PC-3 (cell line): ENCODE data around the gene SYNPO. TPM values are rescaled to one million over a fixed set of nuclear protein-coding genes. Genes with fewer than 3 reads are reported as not detected.

Experiments used
- ATAC-seq: fragments of 200-7000 bp; cut with Tn5 transposase; 2 replicates; pipeline ENCODE4 v1.9.1; 2020; ENCODE audit warnings: mild to moderate bottlenecking, moderate library complexity
- BruUV-seq: library from RNA; stranded (reverse); fragments of 400-500 nt; replicated peaks from 2 replicates; lab custom pipeline; 2021; lab: Mats Ljungman, UMichigan
- CTCF ChIA-PET: fragments of 300-600 bp; sonication (Branson Sonifier 250); formaldehyde crosslinking; loops from one replicate; lab custom pipeline; 2022; ENCODE audit warnings: antibody characterized with exemption; lab: Charles Lee
- POLR2A ChIA-PET: fragments of 300-600 bp; sonication (Branson Sonifier 250); formaldehyde crosslinking; loops from one replicate; lab custom pipeline; 2022; ENCODE audit warnings: antibody characterized with exemption; ENCODE audit not compliant: unreplicated experiment; lab: Charles Lee
- DNase-seq: peaks from one replicate; pipeline ENCODE4 v3.0.0-alpha.2; 2015
- H2AFZ ChIP-seq: fragments of 300-600 bp; sonication (generic); 2 replicates; pipeline ENCODE4 v1.6.0; 2016; ENCODE audit warnings: antibody characterized with exemption, low read length
- H3F3A ChIP-seq: fragments of 300-600 bp; sonication (generic); one replicate; pipeline ENCODE4 v1.6.0; 2017; ENCODE audit warnings: antibody characterized with exemption, low read length, control low read depth, mild to moderate bottlenecking; ENCODE audit not compliant: unreplicated experiment
- H3K27ac ChIP-seq: fragments of 300-600 bp; sonication (generic); 2 replicates; pipeline ENCODE4 v1.5.1; 2016; ENCODE audit warnings: mild to moderate bottlenecking, low read length
- H3K27me3 ChIP-seq: fragments of 300-600 bp; sonication (generic); 2 replicates; pipeline ENCODE4 v1.6.1; 2016; ENCODE audit warnings: low read length, mixed read lengths
- H3K36me3 ChIP-seq: fragments of 300-600 bp; sonication (generic); 2 replicates; pipeline ENCODE4 v1.6.1; 2016; ENCODE audit warnings: low read depth, mixed run types, low read length, mixed read lengths
- H3K4me1 ChIP-seq: fragments of 300-600 bp; sonication (generic); 2 replicates; pipeline ENCODE4 v1.5.1; 2016; ENCODE audit warnings: low read length; ENCODE audit not compliant: insufficient read depth
- H3K4me2 ChIP-seq: fragments of 300-600 bp; sonication (generic); 2 replicates; pipeline ENCODE4 v1.6.0; 2016; ENCODE audit warnings: low read length
- H3K4me3 ChIP-seq: fragments of 300-600 bp; sonication (generic); 2 replicates; pipeline ENCODE4 v1.5.1; 2016; ENCODE audit warnings: mild to moderate bottlenecking, low read length, mixed read lengths
- H3K79me2 ChIP-seq: fragments of 300-600 bp; sonication (generic); 2 replicates; pipeline ENCODE4 v1.6.1; 2017; ENCODE audit warnings: low read length, mixed read lengths
- H3K9ac ChIP-seq: fragments of 300-600 bp; sonication (generic); 2 replicates; pipeline ENCODE4 v1.6.0; 2016; ENCODE audit warnings: mild to moderate bottlenecking, low read length
- H3K9me2 ChIP-seq: fragments of 300-600 bp; sonication (generic); replicated peaks from 2 replicates; pipeline ENCODE4 v1.6.1; 2016; ENCODE audit warnings: mixed run types, low read length, mixed read lengths
- H3K9me3 ChIP-seq: fragments of 300-600 bp; sonication (generic); 2 replicates; pipeline ENCODE4 v1.6.1; 2016; ENCODE audit warnings: low read length, mixed read lengths
- H4K20me1 ChIP-seq: fragments of 300-600 bp; sonication (generic); 2 replicates; pipeline ENCODE4 v1.6.1; 2016; ENCODE audit warnings: low read length, mixed read lengths
- CTCF ChIP-seq: fragments of 300-600 bp; sonication (generic); conservative IDR thresholded peaks from 2 replicates; pipeline ENCODE4 v1.5.1; 2017; ENCODE audit warnings: antibody characterized with exemption, low read depth, mild to moderate bottlenecking, low read length
- EZH2 ChIP-seq: fragments of 300-600 bp; sonication (generic); IDR thresholded peaks from one replicate; pipeline ENCODE4 v1.6.1; 2017; ENCODE audit warnings: antibody characterized with exemption, mild to moderate bottlenecking, low read length; ENCODE audit not compliant: unreplicated experiment
- EZH2phosphoT487 ChIP-seq: fragments of 300-600 bp; sonication (generic); IDR thresholded peaks from 2 replicates; pipeline ENCODE4 v1.6.1; 2018; ENCODE audit warnings: mild to moderate bottlenecking, antibody characterized with exemption, low read length, borderline replicate concordance
- intact Hi-C: fragments of 100-400 bp; cut with micrococcal nuclease; formaldehyde crosslinking; loops from 2 replicates; pipeline ENCODE4 v1.9.0; 2023
- total RNA-seq: library from RNA; depleted of rRNA; stranded (reverse); fragments of >200 nt; gene quantifications from 2 replicates; pipeline ENCODE4 v1.2.3, GENCODE V29; 2014

Gene SYNPO
- total RNA-seq, 1 experiment from 2014 or later, result 5.3 TPM

GRCh38 chr5:150593593-150593992, 46.9 kb upstream of the SYNPO start:
- CTCF ChIA-PET, result no interaction called here

GRCh38 chr5:150593996-150594395, 46.5 kb upstream of the SYNPO start:
- ChIA-PET CTCF (no interaction called here), POLR2A (no interaction called here)
- TF ChIP-seq CTCF (no peak), EZH2 (no peak), EZH2phosphoT487 (no peak)
- no TSS peak for BruUV-seq
- ATAC-seq (no peak), DNase-seq (no peak)
- H4K20me1 ChIP-seq, result no peaks in the 10 kb centered on the region
- no peak overlapping the region for H3K4me3 ChIP-seq
- no peak overlapping the region for H3K4me2 ChIP-seq
- intact Hi-C loops, result no loop called here
- H3K9me3 ChIP-seq, result no peaks in the 10 kb centered on the region
- no peaks in the 10 kb centered on the region for H3K9me2 ChIP-seq
- H3K79me2 ChIP-seq, result no peaks in the 10 kb centered on the region
- no peak overlapping the region for H3K27ac ChIP-seq
- H2AFZ ChIP-seq, result no peak overlapping the region
- H3K36me3 ChIP-seq, result no peaks in the 10 kb centered on the region
- no peaks in the 10 kb centered on the region for H3F3A ChIP-seq
- H3K9ac ChIP-seq, result no peak overlapping the region
- H3K27me3 ChIP-seq, result no peaks in the 10 kb centered on the region
- H3K4me1 ChIP-seq, result no peaks in the 10 kb centered on the region

More at GRCh38 chr5:150593593-150593992, 46.9 kb upstream of the SYNPO start:
- POLR2A ChIA-PET, result no interaction called here
- intact Hi-C loops, result no loop called here
- no peaks in the 10 kb centered on the region for H3K4me1 ChIP-seq
- H3K4me3 ChIP-seq, result no peak overlapping the region
- no peak for DNase-seq
- H4K20me1 ChIP-seq, result no peaks in the 10 kb centered on the region
- H3F3A ChIP-seq, result no peaks in the 10 kb centered on the region
- H3K9me3 ChIP-seq, result no peaks in the 10 kb centered on the region
- no peak overlapping the region for H3K4me2 ChIP-seq
- H3K27ac ChIP-seq, result no peak overlapping the region
- H3K27me3 ChIP-seq, result no peaks in the 10 kb centered on the region
- no peak for ATAC-seq
- H2AFZ ChIP-seq, result no peak overlapping the region
- no peak for TF ChIP-seq EZH2phosphoT487
- no peak for TF ChIP-seq CTCF
- TF ChIP-seq EZH2, result no peak
- no peak overlapping the region for H3K9ac ChIP-seq
- no peaks in the 10 kb centered on the region for H3K9me2 ChIP-seq
- H3K79me2 ChIP-seq, result no peaks in the 10 kb centered on the region
- no TSS peak for BruUV-seq
- H3K36me3 ChIP-seq, result no peaks in the 10 kb centered on the region

GRCh38 chr5:150595466-150596031, 44.9 kb upstream of the SYNPO start:
- no peaks in the 10 kb centered on the region for H4K20me1 ChIP-seq
- no peaks in the 10 kb centered on the region for H3F3A ChIP-seq
- no TSS peak for BruUV-seq
- intact Hi-C loops, result no loop called here
- H3K36me3 ChIP-seq, result no peaks in the 10 kb centered on the region
- ATAC-seq (no peak), DNase-seq (no peak)
- H3K4me3 ChIP-seq, result no peak overlapping the region
- CTCF ChIA-PET, result no interaction called here
- no peak overlapping the region for H3K27ac ChIP-seq
- no peak overlapping the region for H3K4me2 ChIP-seq
- H3K9me2 ChIP-seq, result no peaks in the 10 kb centered on the region
- no peaks in the 10 kb centered on the region for H3K79me2 ChIP-seq
- no peak overlapping the region for H3K9ac ChIP-seq
- no peaks in the 10 kb centered on the region for H3K27me3 ChIP-seq
- peaks cover 5% of the 10 kb centered on the region; the same call in 1 of the 2 replicates for H3K4me1 ChIP-seq
- no peak overlapping the region for H2AFZ ChIP-seq
- POLR2A ChIA-PET, result no interaction called here
- no peaks in the 10 kb centered on the region for H3K9me3 ChIP-seq
- TF ChIP-seq EZH2 (no peak), EZH2phosphoT487 (no peak), CTCF (no peak)
